ENCODE measurements around the gene C3orf38. TPM values are rescaled to one million over a fixed set of nuclear protein-coding genes. Genes with fewer than 3 reads are reported as not detected.
"Not testable (repeated sequence)": the region's sequence is repeated elsewhere in the genome, so short reads cannot be mapped to it uniquely, and the experiment has no call there.

The C3orf38 gene
- 10 to 100 TPM; 29.6 to 33.3 TPM for total RNA-seq

- peak within 1 kb of the TSS; percentile 92 for H3K4me3 Mint-ChIP-seq
- H3K9me3 Mint-ChIP-seq = no peaks in the 10 kb centered on the region
- peaks cover 39% of the 10 kb centered on the region for H3K36me3 Mint-ChIP-seq (ENCODE audit: low read depth)
- no peaks in the 10 kb centered on the region for H3K27me3 Mint-ChIP-seq
- ATAC-seq (replicated peaks) = peak; percentile 92
- H3K4me1 Mint-ChIP-seq = peaks cover 21% of the 10 kb centered on the region
- peak within 1 kb of the TSS; percentile 95 for H3K27ac Mint-ChIP-seq
These were observed at the start of gene C3orf38 for GRCh38 chr3:88149509-88150362. Gene C3orf38, plus strand, starts transcription at chr3:88149959. Its CDS starts 94 bp downstream, at chr3:88150053.

GRCh38 chr3:88101142-88101541, 48.6 kb upstream of the C3orf38 start:
- Mint-ChIP-seq H3K4me3 (no peak overlapping the region), H3K4me1 (peaks cover 18% of the 10 kb centered on the region), H3K36me3 (ENCODE audit: low read depth) (peaks cover 38% of the 10 kb centered on the region), H3K27ac (no peak overlapping the region), H3K9me3 (peaks cover 6% of the 10 kb centered on the region), H3K27me3 (no peaks in the 10 kb centered on the region)
- ATAC-seq (replicated peaks) = no peak

- no peaks in the 10 kb centered on the region for H3K27me3 Mint-ChIP-seq
- no peak for ATAC-seq (replicated peaks)
- peaks cover 21% of the 10 kb centered on the region for H3K36me3 Mint-ChIP-seq (ENCODE audit: low read depth)
- H3K4me3 Mint-ChIP-seq = no peak overlapping the region
- no peak overlapping the region for H3K27ac Mint-ChIP-seq
- peaks cover 9% of the 10 kb centered on the region for H3K4me1 Mint-ChIP-seq
- no peaks in the 10 kb centered on the region for H3K9me3 Mint-ChIP-seq
These were observed 44.4 kb upstream of the C3orf38 start for GRCh38 chr3:88105325-88105724.

DNA sequence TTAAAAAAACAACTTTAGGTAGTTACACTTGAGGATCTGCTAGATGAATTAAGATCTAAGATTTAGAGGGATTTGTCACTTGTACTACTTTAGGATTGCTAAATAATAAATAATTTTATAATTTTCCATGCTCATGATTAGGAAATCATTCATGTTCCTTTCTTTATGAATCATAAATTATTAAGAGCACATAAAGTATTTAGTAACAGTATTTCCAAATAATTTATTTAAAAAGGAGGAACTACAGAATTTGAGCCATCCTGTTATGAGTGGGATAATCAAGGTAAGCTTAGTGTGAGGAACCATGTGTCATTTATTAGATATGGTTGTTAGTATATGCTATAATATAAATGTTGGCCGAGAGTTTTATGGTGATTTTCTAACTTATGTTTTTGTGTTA, 37.5 kb upstream of the C3orf38 start:
- H3K4me1 Mint-ChIP-seq = peaks cover 27% of the 10 kb centered on the region
- no peak overlapping the region for H3K4me3 Mint-ChIP-seq
- no peaks in the 10 kb centered on the region for H3K9me3 Mint-ChIP-seq
- ATAC-seq (replicated peaks) = no peak
- peaks cover 50% of the 10 kb centered on the region for H3K36me3 Mint-ChIP-seq (ENCODE audit: low read depth)
- H3K27ac Mint-ChIP-seq = no peak overlapping the region
- H3K27me3 Mint-ChIP-seq = no peaks in the 10 kb centered on the region

DNA sequence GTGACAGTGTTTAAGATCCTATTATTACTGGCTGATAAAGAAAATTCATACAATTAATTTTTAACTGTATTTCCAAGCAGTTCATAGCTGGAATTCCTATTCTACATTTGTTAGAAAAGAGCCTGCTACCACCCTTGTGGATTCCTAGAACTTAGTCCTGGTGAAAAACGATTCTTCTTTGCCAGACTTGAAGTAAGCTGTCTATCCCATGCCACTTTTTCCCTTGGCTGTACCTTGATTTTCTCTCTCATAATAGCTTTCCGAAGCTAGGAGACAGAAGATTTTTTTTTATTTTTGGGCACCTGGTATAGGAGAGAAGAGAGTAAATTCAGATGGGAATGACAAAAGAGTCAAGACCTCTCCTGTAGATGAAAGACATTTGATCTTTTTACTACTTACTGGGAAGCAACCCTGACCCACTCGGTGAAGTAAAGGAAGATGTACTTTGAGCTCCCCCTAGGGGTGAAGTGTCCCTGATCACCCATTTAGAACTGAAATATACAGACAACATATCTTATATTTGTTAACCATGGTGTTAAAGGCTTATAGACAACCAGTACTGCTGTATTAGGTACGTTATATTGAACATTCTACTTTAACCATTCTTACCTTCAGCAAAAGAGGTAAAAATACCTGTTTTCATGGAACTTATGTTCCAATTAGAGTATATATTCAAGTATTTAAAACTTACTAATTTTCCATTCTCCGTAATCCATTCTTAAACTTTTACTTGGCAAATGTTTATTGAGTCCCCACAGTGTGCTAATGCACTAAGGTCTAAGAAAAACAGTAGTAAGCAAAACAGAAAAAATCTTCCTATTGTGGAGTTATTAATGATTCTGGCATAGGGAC, 36.2 kb upstream of the C3orf38 start:
- Mint-ChIP-seq H3K36me3 (ENCODE audit: low read depth) (peaks cover 63% of the 10 kb centered on the region), H3K27ac (no peak overlapping the region), H3K27me3 (no peaks in the 10 kb centered on the region), H3K9me3 (peaks cover 4% of the 10 kb centered on the region), H3K4me1 (peaks cover 32% of the 10 kb centered on the region), H3K4me3 (no peak overlapping the region)
- peak; percentile 54 for ATAC-seq (replicated peaks)

GRCh38 chr3:88114878-88115549, 34.7 kb upstream of the C3orf38 start:
- ATAC-seq (replicated peaks) = peak; percentile 92
- Mint-ChIP-seq H3K4me1 (peaks cover 28% of the 10 kb centered on the region), H3K9me3 (peaks cover 4% of the 10 kb centered on the region), H3K27me3 (no peaks in the 10 kb centered on the region), H3K36me3 (ENCODE audit: low read depth) (peaks cover 59% of the 10 kb centered on the region), H3K4me3 (peak overlapping the region; percentile 14), H3K27ac (peak overlapping the region; percentile 62)

GRCh38 chr3:88117683-88118082, 32.1 kb upstream of the C3orf38 start:
- Mint-ChIP-seq H3K27ac (no peak overlapping the region), H3K36me3 (ENCODE audit: low read depth) (peaks cover 66% of the 10 kb centered on the region), H3K27me3 (no peaks in the 10 kb centered on the region), H3K9me3 (peaks cover 4% of the 10 kb centered on the region), H3K4me1 (peaks cover 31% of the 10 kb centered on the region), H3K4me3 (no peak overlapping the region)
- no peak for ATAC-seq (replicated peaks)

DNA sequence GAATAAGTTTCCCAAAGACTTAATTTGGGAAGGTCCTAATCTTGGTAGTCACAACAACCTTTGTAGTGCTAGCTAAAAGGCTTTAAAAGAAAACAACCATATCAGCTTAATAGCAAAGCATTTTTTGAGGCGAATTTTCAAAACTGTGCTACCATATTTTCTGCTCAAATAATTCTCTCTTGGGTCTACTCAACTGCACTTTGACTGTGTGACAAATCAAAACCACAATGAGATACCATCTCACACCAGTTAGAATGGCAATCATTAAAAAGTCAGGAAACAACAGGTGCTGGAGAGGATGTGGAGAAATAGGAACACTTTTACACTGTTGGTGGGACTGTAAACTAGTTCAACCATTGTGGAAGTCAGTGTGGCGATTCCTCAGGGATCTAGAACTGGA, 31.2 kb upstream of the C3orf38 start:
- Mint-ChIP-seq H3K36me3 (ENCODE audit: low read depth) (peaks cover 57% of the 10 kb centered on the region), H3K4me1 (peaks cover 31% of the 10 kb centered on the region), H3K27ac (peak overlapping the region; percentile 17)
- not testable (repeated sequence) for H3K4me3 Mint-ChIP-seq; ATAC-seq (replicated peaks); H3K27me3 Mint-ChIP-seq; H3K9me3 Mint-ChIP-seq

DNA sequence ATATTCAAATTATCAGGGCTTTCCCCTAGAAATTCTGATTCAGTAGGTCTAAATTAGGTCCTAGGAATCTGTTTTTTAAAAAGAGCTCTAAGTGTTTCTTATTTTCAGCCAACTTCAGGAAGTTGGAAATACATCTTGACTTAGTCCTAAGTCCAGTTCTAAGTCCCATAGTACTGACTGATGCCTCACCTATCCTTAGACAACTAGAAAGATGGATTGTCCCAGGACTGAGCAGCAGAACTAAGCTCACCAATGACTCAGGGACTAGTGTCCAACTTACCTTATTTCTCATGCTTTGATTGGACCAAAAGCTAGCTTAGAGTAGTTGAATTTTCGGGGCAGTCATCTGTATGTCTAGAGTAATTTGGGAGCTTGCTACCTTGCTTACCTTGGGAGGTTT, 26.2 kb upstream of the C3orf38 start:
- peaks cover 12% of the 10 kb centered on the region for H3K4me1 Mint-ChIP-seq
- no peak overlapping the region for H3K4me3 Mint-ChIP-seq
- no peak overlapping the region for H3K27ac Mint-ChIP-seq
- H3K36me3 Mint-ChIP-seq (ENCODE audit: low read depth) = peaks cover 39% of the 10 kb centered on the region
- ATAC-seq (replicated peaks) = no peak
- no peaks in the 10 kb centered on the region for H3K27me3 Mint-ChIP-seq
- no peaks in the 10 kb centered on the region for H3K9me3 Mint-ChIP-seq

DNA sequence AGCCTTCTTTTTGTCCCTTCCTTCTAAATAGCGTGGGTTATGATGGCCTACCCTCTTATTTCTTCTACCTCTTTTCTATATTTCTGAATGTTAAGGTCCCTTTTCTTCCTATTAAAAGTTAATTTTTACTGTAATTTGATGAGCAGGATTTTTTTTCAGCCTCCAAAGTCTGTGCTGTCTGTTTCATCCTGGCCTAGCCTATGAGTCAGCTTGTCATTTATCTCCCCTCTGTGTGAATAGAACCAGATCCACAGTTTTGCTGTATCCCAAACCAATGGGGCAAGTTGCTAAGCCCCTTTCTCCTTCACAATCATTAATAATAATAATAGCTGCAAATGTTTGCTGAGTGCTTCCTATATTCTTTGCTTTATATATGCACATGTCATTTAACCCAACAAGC, 18.1 kb upstream of the C3orf38 start:
- H3K27me3 Mint-ChIP-seq = no peaks in the 10 kb centered on the region
- H3K4me3 Mint-ChIP-seq = no peak overlapping the region
- peaks cover 85% of the 10 kb centered on the region for H3K36me3 Mint-ChIP-seq (ENCODE audit: low read depth)

DNA sequence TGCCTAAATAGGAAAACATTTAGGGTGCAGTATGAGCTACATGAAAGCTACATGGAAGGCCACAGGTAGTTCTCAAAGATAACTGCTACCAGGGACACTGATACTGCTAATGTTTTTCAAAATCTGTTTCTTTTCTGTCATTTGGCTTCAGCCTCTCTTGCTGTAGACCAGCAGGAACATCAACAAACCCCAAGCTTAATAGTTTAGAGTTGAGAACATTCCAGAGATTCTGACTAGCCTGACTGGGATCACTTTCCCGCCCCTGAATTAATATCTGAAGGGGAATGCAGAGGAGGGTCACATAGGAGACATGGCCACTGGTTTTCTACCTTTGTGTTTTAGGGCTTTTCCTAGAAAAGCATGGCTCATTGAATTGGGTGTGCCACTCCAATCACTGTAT, 16.9 kb upstream of the C3orf38 start:
- ATAC-seq (replicated peaks) = no peak
- H3K9me3 Mint-ChIP-seq = no peaks in the 10 kb centered on the region
- H3K4me1 Mint-ChIP-seq = peaks cover 9% of the 10 kb centered on the region
- no peak overlapping the region for H3K4me3 Mint-ChIP-seq
- H3K27ac Mint-ChIP-seq = peak overlapping the region; percentile 20
- H3K27me3 Mint-ChIP-seq = no peaks in the 10 kb centered on the region
- H3K36me3 Mint-ChIP-seq (ENCODE audit: low read depth) = peaks cover 86% of the 10 kb centered on the region

More for the DNA sequence above, 18.1 kb upstream of the C3orf38 start:
- ATAC-seq (replicated peaks) = no peak
- H3K4me1 Mint-ChIP-seq = peaks cover 14% of the 10 kb centered on the region
- peak overlapping the region; percentile 50 for H3K27ac Mint-ChIP-seq
- no peaks in the 10 kb centered on the region for H3K9me3 Mint-ChIP-seq

GRCh38 chr3:88133711-88134263, 16.0 kb upstream of the C3orf38 start:
- Mint-ChIP-seq H3K27me3 (no peaks in the 10 kb centered on the region), H3K4me1 (peaks cover 9% of the 10 kb centered on the region), H3K4me3 (no peak overlapping the region), H3K27ac (peak overlapping the region; percentile 20), H3K36me3 (ENCODE audit: low read depth) (peaks cover 91% of the 10 kb centered on the region), H3K9me3 (no peaks in the 10 kb centered on the region)
- peak; percentile 34 for ATAC-seq (replicated peaks)

GRCh38 chr3:88137836-88138235, 11.9 kb upstream of the C3orf38 start:
- Mint-ChIP-seq H3K4me3 (no peak overlapping the region), H3K4me1 (peaks cover 15% of the 10 kb centered on the region), H3K27ac (no peak overlapping the region), H3K27me3 (no peaks in the 10 kb centered on the region), H3K36me3 (ENCODE audit: low read depth) (peaks cover 93% of the 10 kb centered on the region), H3K9me3 (no peaks in the 10 kb centered on the region)
- ATAC-seq (replicated peaks) = no peak

DNA sequence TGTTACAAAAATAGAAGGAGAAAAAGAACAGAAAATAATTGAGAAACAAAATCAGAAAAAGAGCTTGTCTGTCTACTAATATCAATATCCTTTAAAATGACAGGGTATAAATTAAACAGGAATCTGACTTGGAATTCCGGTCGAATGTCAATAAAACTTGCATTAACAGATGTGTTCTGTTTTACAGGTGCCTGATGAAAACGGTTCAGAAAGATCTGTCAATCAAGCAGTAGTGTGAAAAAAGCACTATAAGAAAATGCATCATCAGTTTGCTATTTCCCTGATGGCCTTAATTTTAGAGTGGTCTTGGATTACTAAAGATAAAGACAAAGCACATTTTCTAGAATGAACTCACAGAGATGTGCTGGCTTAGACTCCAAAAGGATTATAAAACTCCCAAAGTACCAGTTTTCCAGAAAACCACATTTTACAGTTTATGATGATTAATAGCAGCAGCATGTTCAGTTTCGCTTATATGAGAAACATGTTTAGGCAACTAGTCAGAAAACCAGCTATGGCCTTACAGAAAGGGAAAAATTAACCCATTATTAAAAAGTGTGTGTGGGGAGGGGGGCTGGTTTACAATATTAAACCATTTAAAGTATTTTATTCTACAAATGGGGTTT, 8.2 kb upstream of the C3orf38 start:
- peaks cover 7% of the 10 kb centered on the region for H3K4me1 Mint-ChIP-seq
- H3K27me3 Mint-ChIP-seq = no peaks in the 10 kb centered on the region
- no peak for ATAC-seq (replicated peaks)
- no peak overlapping the region for H3K27ac Mint-ChIP-seq
- H3K9me3 Mint-ChIP-seq = no peaks in the 10 kb centered on the region
- H3K4me3 Mint-ChIP-seq = no peak overlapping the region
- H3K36me3 Mint-ChIP-seq (ENCODE audit: low read depth) = peaks cover 68% of the 10 kb centered on the region
